ENCODE measurements around the gene CREB3L4. TPM values are rescaled to one million over a fixed set of nuclear protein-coding genes. Genes with fewer than 3 reads are reported as not detected.

Gene CREB3L4
- total and polyA plus RNA-seq, 2 of the 4 experiments (the other 2 are of a cell fraction), result 6.5 to 9.8 TPM

- TF ChIP-seq CTCF (conservative IDR thresholded peaks at IDR 0.05; ENCODE audit: low read depth, low read length), result no peak
Observed at GRCh38 chr1:153962088-153963029, 5.3 kb upstream of the CREB3L4 start (continued).
